HCT116 (cell line): ENCODE measurements around the gene AGAP1.

Experiments used
- POLR2A ChIP-seq: IDR thresholded peaks from 2 replicates; pipeline ENCODE4 v1.7.0; 2011; ENCODE audit warnings: borderline replicate concordance; ENCODE audit not compliant: insufficient read depth, insufficient read length; ENCODE audit errors: extremely low read depth
- SP1 ChIP-seq: IDR thresholded peaks from 2 replicates; pipeline ENCODE4 v1.6.1; 2012; ENCODE audit warnings: low read depth
- SRF ChIP-seq: IDR thresholded peaks from 2 replicates; pipeline ENCODE4 v1.6.1; 2012; ENCODE audit warnings: low read depth
- TF ChIP-seq, protein P1 (sequence below), 3 experiments: fragments of 200-600 bp in 1 of 3; sonication (generic) in 1 of 3; IDR thresholded peaks in 2 of 3; conservative IDR thresholded peaks in 1 of 3; 2 replicates each; pipeline ENCODE4 v1.5.1; 2012 to 2017; ENCODE audit warnings: low read depth in 2 of 3, low read length in 2 of 3, antibody characterized with exemption in 1 of 3, borderline replicate concordance in 1 of 3, control low read depth in 1 of 3, mild to moderate bottlenecking in 1 of 3, mixed read lengths in 1 of 3, mixed run types in 1 of 3, moderate library complexity in 1 of 3; ENCODE audit not compliant: insufficient read depth in 1 of 3
- TF ChIP-seq, protein P2 (sequence below): IDR thresholded peaks from 2 replicates; pipeline ENCODE4 v1.6.1; 2012

DNA sequence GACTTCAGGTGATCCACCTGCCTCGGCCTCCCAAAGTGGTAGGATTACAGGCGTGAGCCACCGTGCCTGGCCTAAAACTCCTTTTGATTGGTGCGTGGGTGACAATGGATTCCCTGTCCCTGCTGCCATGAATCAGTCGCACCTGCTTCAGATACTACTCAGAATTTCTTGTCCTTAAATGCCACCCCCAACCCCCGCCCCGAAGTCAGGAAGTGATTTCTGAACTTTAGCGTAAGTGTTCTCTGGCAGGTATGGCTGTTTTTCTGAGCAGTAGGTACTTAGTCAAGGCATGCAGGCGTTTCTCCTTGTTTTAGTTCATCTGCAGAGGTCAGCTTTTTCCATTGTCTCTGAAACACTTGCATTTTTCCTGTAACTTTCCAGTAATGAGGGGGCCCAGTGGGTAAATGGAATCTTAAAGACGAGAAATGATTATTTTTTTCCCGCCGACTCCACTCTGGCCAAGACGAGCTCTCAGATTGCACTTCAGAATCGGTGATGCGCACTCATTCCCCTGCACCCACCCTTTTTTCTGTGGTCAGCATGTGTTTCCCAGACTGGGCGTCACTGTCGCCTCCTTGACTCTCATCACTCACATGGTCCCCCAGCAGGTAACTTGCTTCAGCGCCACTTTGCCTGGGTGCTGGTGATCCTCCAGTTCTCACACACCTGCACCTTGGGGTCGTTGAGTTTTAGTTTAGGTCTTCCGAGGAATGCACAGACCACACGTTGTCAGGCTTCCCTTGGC, 494.6 kb downstream of the AGAP1 start:
- TF ChIP-seq POLR2A, result no peak
- no peak for TF ChIP-seq SP1
- TF ChIP-seq, protein P1, sequence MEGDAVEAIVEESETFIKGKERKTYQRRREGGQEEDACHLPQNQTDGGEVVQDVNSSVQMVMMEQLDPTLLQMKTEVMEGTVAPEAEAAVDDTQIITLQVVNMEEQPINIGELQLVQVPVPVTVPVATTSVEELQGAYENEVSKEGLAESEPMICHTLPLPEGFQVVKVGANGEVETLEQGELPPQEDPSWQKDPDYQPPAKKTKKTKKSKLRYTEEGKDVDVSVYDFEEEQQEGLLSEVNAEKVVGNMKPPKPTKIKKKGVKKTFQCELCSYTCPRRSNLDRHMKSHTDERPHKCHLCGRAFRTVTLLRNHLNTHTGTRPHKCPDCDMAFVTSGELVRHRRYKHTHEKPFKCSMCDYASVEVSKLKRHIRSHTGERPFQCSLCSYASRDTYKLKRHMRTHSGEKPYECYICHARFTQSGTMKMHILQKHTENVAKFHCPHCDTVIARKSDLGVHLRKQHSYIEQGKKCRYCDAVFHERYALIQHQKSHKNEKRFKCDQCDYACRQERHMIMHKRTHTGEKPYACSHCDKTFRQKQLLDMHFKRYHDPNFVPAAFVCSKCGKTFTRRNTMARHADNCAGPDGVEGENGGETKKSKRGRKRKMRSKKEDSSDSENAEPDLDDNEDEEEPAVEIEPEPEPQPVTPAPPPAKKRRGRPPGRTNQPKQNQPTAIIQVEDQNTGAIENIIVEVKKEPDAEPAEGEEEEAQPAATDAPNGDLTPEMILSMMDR (IDR thresholded peaks at IDR 0.05 in 2 of 3, conservative IDR thresholded peaks at IDR 0.05 in 1 of 3; ENCODE audit: borderline replicate concordance in 1 of 3, insufficient read depth in 1 of 3, low read depth in 2 of 3, low read length in 2 of 3), result no peak
- no peak for TF ChIP-seq SRF
- TF ChIP-seq, protein P2, sequence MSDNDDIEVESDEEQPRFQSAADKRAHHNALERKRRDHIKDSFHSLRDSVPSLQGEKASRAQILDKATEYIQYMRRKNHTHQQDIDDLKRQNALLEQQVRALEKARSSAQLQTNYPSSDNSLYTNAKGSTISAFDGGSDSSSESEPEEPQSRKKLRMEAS, result no peak
